ENCODE results near the gene POFUT2. TPM values are rescaled to one million over a fixed set of nuclear protein-coding genes. Genes with fewer than 3 reads are reported as not detected.

Gene POFUT2
- total RNA-seq, 1 donor from 2014 or later: 9.0 TPM

- FAIRE-seq: no peak
- DNase-seq (ENCODE audit: low read depth): no peak
- Histone ChIP-seq H3K4me3 (ENCODE audit: low read depth, low read length) (no peak overlapping the region), H3K27me3 (ENCODE audit: control insufficient read depth, insufficient read depth, low read length) (no peaks in the 10 kb centered on the region), H3K36me3 (ENCODE audit: control insufficient read depth, insufficient read depth, low read length) (no peaks in the 10 kb centered on the region)
- TF ChIP-seq CTCF (IDR thresholded peaks at IDR 0.05; ENCODE audit: insufficient read depth, low read length, severe bottlenecking): no peak
These were observed 14.7 kb upstream of the POFUT2 start for GRCh38 chr21:45302082-45303061.

DNA sequence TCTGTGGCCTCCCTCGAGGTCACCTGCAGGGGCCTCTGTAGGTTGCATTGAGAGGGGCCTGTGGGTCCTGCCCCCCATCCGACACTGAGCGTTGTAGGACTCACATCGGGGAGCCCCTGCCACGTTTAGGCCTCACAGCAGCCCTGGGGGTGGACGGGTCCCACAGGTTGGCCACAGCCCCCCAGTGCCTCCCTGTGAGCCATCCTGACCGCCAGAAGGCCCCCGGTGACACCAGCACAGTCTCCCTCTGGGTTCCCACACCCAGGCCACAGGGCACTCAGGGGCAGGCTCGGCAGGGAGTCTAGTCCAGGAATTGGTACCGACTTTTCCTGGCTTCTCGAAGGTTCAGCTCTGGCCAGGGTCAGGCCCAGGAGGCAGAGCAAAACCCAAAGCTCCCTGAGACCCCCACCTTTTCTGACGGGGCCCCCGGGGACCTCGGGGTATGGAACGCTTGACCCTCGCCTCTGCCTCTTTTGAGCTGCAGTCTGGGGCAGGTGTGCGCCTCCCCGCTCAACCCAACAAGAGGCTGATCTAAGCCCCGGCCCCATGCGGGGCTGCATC lies 13.9 kb upstream of the POFUT2 start:
- Histone ChIP-seq H3K27me3 (ENCODE audit: control insufficient read depth, insufficient read depth, low read length) (no peaks in the 10 kb centered on the region), H3K36me3 (ENCODE audit: control insufficient read depth, insufficient read depth, low read length) (no peaks in the 10 kb centered on the region), H3K4me3 (ENCODE audit: low read depth, low read length) (no peak overlapping the region)
- TF ChIP-seq CTCF (IDR thresholded peaks at IDR 0.05; ENCODE audit: insufficient read depth, low read length, severe bottlenecking): no peak
- no peak for DNase-seq (ENCODE audit: low read depth)
- no peak for FAIRE-seq

DNA sequence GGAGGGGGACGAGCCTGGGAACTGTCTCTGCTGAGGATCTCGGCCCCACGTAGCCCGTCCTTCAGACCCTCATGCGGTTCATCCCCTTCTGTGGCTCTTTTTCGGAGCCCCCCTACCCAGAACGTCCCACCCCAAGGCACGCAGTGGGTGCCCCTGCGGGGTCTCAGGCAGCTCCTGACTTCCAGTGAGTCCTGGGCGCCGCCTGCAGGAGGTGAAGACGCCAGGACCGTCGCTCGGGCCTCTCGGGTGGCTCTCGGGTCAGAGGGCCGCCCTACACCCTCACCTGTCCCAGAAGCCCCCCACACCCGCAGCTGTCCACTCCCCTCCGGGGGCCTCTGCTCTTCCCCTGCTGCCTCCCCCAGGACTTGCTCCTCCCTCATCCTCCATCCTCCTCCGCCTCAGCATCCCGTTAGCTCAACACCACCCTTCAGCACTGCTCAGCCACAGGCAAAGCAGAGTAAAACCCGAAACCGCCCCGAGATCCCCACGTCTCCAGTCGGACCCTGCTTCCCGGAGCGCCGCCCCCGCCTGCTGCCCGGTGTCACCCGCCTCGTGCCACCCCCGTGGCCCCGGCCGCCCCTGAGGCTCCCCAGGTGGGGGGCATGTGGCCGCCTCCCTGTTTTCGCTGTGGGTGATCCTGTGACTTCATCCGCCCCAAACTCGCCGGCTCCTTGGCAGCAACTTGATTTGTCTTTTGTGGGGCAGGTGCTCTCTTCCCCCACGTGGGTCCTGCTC lies 13.3 kb upstream of the POFUT2 start:
- no peaks in the 10 kb centered on the region for H3K36me3 ChIP-seq (ENCODE audit: control insufficient read depth, insufficient read depth, low read length)
- no peak overlapping the region for H3K4me3 ChIP-seq (ENCODE audit: low read depth, low read length)
- no peaks in the 10 kb centered on the region for H3K27me3 ChIP-seq (ENCODE audit: control insufficient read depth, insufficient read depth, low read length)
- TF ChIP-seq CTCF (IDR thresholded peaks at IDR 0.05; ENCODE audit: insufficient read depth, low read length, severe bottlenecking): no peak
- FAIRE-seq (no peak), DNase-seq (ENCODE audit: low read depth) (no peak)

- Histone ChIP-seq H3K4me3 (ENCODE audit: low read depth, low read length) (no peak overlapping the region), H3K36me3 (ENCODE audit: control insufficient read depth, insufficient read depth, low read length) (no peaks in the 10 kb centered on the region), H3K27me3 (ENCODE audit: control insufficient read depth, insufficient read depth, low read length) (no peaks in the 10 kb centered on the region)
- no peak for DNase-seq (ENCODE audit: low read depth)
- no peak for FAIRE-seq
- TF ChIP-seq CTCF (IDR thresholded peaks at IDR 0.05; ENCODE audit: insufficient read depth, low read length, severe bottlenecking): no peak
These were observed 12.4 kb upstream of the POFUT2 start for GRCh38 chr21:45299864-45300785.

All from bronchial epithelial cell (primary cell).